Urothelium cell line (cell line): ENCODE measurements around the gene NAGS.
"Not testable (repeated sequence)": the region's sequence is repeated elsewhere in the genome, so short reads cannot be mapped to it uniquely, and the experiment has no call there.

Experiments used
- DNase-seq: peaks from one replicate; pipeline ENCODE4 v3.0.0; 2011; ENCODE audit warnings: low spot score, mixed read lengths
- FAIRE-seq: peaks from 2 replicates; lab custom pipeline; 2011; peaks lifted over from hg19 to GRCh38; lab: Jason Lieb, UNC

The NAGS gene

GRCh38 chr17:43983515-43984411, 20.7 kb upstream of the NAGS start:
- no peak for DNase-seq
- no peak for FAIRE-seq

GRCh38 chr17:43984521-43984920, 19.9 kb upstream of the NAGS start:
- no peak for FAIRE-seq
- no peak for DNase-seq

- DNase-seq (no peak), FAIRE-seq (peak; percentile 9)
These were observed 18.0 kb upstream of the NAGS start for GRCh38 chr17:43986225-43986981.

DNA sequence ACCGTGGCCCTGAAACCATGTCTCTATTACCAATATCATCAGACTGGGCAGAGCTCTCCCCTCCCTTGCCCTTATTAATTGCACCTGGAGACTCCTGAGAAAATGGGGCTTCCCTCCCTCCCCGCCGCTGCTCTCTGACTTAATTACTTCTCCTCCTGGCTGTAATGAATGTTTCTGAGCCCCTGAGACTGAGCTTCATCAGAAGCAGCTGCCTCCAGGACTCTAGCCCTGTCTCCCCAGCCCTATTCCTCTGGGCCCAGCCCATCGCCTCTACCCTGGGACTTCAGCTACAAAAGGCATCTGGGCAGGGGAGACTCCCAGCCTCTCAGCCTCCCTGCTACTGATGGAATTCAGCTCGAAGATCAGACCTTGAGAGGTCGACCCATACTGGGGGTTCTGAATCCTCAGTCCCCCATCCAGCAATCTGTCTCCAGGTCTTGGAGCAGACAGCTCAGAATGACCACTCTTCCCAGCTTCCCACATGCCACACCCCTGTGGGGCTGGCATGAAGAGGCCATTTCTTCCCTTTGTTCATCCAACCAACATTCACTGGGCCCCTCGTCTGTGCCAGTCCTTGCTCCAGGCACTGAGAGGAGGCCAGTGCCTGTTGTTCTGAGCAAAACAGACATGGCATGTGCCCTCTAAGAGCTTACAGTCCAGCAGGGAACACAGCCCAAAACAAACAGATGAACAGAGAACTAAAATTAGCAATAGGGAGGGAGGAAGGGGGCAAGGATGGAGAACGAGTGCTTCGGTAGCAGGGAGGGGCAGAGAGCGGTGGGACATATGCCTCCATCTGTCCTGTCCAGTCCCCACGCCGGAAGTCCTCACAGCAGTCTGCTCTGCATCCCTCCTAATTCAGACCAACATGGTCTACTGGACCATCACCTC, 17.0 kb upstream of the NAGS start:
- DNase-seq (no peak), FAIRE-seq (peak; percentile 83)

- no peak for FAIRE-seq
- no peak for DNase-seq
These were observed 16.1 kb upstream of the NAGS start for GRCh38 chr17:43988301-43988700.

DNA sequence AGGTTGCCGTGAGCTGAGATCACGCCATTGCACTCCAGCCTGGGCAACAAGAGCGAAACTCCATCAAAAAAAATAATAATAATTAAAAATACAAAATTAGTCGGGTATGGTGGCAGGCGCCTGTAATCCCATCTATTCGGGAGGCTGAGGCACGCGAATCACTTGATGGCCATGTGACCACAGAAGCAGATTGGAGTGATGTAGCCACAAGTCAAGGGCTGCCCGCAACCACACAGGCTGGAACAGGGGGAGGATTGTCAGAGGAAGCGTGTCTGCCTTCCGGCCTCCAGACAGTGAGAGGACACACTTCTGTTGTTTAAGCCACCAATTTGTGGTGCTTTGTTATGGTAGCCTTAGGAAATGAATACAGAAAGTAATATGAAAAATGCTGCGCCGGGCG, 11.8 kb upstream of the NAGS start:
- FAIRE-seq (no peak), DNase-seq (no peak)

DNA sequence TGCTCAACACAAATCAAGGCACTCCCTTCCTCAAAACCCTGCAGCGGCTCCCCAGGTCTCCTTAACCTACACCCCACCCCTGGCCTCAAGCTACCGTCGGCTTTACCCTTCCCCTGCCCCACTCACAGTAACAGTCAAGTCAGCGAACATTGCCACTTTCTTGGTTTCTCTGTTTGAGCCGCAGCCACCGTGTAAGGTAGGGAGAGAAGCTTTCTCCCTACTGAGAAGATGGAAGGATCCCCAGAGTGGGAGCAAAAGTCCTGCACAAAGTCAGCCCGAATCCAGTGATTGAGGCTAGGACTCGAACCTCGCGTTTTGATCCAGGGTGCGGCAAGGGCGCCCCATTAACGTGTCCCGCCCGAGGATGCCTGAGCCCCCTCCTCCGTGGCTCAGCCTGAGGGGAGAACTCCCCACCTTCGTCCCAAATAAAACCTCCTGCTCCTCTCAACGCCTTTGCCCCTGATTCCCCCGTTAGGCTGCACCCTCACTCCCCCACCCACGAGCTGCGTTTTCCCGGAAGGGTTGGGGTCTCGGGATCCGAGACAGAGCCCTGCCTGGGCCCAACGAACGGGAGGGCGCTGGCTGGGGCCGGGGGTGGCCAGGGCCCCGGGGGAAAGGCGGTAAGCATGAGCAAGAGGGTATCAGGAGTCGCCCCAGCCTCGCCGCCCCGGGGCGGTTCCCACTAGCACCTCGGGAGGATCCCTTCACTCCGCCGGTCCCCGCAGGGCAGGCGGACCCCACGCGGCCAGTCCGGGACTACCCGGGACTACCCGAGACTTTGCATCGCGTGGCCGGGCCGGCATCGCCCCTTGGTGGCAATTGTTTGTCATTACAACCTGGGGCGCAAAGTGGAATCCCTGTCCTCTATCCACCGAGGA, 9.9 kb upstream of the NAGS start:
- FAIRE-seq (no peak), DNase-seq (peak; percentile 85)

DNA sequence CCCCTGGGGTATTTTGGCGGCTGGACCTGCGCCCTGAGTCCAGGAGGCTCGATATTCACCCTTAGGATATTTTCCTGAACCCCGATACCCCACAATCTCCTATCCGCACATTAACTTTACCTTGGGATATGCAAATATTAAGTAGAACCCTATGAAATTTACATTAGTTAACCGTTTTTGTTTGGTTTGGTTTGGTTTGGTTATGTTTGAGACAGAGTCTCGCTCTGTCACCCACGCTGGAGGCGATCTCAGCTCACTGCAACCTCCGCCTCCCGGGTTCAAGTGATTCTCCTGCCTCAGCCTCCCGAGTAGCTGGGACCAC, 9.3 kb upstream of the NAGS start:
- DNase-seq (no peak), FAIRE-seq (no peak)

GRCh38 chr17:43997180-43997579, 7.2 kb upstream of the NAGS start:
- DNase-seq, FAIRE-seq: not testable (repeated sequence)

DNA sequence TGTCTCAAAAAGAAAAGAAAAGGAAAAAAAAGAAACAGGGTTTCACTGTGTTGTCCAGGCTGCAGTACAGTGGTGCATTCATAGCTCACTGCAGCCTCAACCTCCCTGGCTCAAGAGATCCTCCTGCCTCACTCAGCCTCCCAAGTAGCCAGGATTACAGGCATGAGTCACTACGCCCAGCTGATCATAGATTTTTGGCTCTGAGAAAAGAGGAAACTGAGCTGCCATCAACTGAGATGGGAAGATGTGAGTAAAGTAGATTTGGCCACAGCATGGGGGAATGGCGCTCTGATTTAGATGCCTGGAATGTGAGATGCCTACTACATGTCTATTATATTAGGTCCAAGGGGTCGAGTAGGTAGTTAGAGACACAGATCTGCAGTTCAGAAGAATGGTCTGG, 5.9 kb upstream of the NAGS start:
- peak; percentile 37 for FAIRE-seq

GRCh38 chr17:43999024-43999423, 5.4 kb upstream of the NAGS start:
- FAIRE-seq: no peak
- DNase-seq: no peak

More for the DNA sequence above, 5.9 kb upstream of the NAGS start:
- DNase-seq: no peak

DNA sequence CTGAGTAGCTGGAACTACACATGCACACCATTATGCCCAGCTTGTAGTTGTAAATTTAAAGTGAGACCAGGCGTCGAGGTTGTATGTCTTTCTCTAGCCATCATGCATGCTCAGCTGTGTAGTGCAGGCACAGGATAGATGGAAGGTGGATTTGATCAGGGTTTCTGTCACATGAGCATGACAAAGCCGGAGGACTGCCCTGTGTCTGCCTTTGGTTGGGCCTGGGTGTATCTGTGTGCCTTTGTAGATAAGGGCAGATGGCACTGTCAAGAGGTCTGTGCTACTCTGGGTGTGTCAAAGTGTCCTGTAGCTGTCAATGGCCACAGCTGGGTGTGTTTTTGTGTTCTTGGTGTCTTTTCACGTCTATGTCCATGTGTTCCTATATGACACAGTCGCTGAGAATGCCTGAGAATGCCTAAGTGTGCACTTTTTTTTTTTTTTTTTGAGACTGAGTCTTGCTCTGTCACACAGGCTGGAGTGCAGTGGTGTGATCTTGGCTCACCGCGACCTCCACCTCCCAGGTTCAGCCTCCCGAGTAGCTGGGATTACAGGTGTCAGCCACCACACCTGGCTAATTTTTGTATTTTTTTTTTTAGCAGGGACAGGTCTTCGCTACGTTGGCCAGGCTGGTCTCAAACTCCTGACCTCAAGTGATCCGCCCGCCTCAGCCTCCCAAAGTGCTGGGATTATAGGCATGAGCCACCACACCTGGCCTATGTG, 4.1 kb upstream of the NAGS start:
- peak; percentile 59 for FAIRE-seq

GRCh38 chr17:44000871-44001460, 3.5 kb upstream of the NAGS start:
- DNase-seq (no peak), FAIRE-seq (peak; percentile 59)

More for the DNA sequence above, 4.1 kb upstream of the NAGS start:
- DNase-seq: no peak

GRCh38 chr17:44001461-44001920, 2.9 kb upstream of the NAGS start:
- DNase-seq (no peak), FAIRE-seq (no peak)

DNA sequence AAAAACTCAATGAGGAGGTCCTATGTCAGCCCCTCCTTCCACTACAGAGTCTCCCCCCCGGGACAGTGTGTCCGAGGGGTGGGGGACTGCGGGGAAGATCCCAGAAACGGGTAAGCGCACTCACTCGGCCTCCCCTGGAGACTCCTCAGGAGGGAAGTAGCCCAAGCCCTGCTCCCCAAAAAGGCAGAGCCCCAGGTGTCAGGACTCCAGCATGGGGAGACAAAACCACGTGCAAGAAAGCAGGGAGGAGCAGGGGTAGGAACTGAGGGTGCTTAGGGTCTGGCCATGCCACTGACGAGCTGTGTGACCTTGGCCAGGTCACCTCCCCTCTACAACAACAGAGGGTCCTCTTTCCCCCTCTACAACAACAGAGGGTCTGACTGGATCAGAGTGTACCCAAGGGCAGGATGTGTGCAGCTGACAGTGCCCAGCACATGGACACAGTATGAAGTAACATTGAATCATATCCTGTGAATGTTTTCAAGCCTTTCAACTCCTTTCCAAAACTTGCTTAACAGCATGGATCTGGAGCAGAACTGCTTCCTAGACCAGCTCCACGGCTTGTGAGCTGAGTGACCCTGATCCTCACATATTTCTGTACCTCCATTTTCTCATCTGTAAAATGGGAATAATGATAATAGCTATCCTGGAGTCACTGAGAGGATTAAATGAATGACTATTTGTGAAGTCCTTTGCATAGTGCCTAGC, 2.1 kb upstream of the NAGS start:
- no peak for DNase-seq
- no peak for FAIRE-seq

DNA sequence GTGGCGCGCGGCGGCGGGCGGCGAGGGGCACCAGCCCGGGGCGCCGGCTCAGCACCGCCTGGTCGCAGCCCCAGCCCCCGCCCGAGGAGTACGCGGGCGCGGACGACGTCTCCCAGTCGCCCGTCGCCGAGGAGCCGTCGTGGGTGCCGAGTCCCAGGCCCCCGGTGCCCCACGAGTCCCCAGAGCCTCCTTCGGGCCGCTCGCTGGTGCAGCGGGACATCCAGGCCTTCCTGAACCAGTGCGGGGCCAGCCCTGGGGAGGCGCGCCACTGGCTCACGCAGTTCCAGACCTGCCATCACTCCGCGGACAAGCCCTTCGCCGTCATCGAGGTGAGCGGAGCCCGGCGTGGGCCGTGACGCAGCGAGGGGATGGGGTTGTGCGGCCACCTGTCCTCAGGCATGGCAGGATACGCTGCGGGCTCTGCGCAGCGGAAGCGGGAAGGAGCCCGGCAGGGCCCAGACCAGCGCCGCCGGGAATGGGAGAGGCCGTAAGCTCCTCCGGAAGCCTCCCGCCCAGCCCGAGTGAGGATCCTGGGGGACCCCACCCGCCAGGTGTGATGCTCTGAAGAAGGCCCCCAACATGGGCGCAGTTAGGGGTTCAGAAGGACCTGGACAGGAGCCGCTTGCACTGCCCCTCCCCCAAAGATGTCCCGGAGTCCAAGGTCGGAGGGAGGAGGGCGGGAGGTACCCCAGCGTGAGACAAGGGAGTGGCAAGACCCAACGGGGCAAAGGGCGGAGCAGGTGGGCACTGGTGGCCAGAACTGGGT, 522 bp downstream of the NAGS start:
- FAIRE-seq (no peak), DNase-seq (no peak)

DNA sequence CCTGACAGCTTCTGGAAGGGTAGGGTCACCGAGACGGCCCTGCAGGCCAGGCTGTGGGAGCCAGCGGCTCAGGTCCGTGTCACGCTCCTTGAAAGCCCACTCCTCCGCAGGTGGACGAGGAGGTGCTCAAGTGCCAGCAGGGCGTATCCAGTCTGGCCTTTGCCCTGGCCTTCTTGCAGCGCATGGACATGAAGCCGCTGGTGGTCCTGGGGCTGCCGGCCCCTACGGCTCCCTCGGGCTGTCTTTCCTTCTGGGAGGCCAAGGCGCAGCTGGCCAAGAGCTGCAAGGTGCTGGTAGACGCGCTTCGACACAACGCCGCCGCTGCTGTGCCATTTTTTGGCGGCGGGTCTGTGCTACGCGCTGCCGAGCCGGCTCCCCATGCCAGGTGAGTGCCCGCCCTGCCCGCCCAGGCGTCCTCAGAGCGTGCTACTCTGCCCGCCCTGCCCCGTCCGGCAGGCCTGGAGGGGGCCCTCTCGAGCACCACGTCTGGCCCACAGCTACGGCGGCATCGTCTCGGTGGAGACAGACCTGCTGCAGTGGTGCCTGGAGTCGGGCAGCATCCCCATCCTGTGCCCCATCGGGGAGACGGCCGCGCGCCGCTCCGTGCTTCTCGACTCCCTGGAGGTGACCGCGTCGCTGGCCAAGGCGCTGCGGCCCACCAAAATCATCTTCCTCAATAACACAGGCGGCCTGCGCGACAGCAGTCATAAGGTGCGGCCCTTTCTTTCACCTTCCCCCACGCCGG, 1.3 kb downstream of the NAGS start:
- FAIRE-seq (no peak), DNase-seq (no peak)
